ENCODE measurements around the gene CELF2.
A peak's percentile ranks its signal among the peaks of the same experiment; 100 is the strongest.

Gene CELF2

DNA sequence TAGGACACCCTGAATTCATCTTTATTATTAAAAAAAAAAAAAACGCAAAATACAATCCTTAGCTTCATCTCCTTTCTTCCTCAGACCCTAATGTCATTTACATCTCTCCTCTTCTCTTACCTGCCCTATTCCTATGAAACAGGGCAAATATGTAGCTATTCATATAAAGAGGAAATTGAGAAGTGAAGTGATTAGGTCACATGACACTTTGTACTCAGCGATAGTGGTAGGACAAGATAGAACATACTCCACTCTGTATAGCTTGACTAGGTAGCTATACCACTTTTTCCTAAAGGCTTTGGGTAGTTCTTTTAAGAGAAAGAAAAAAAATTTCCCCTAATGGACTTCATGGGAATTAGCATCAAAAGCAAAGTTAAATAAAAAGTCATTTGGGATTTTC is 6.2 kb upstream of the CELF2 start:
- Histone ChIP-seq H3K9me3 (replicated peaks in 1 of 2; ENCODE audit: control insufficient read depth in 2 of 2, insufficient read depth in 1 of 2, low read depth in 1 of 2, low read length in 2 of 2) (no peaks in the 10 kb centered on the region), H2AFZ (ENCODE audit: low read length) (no peak overlapping the region), H3K79me1 (ENCODE audit: low read depth, low read length) (no peaks in the 10 kb centered on the region), H3K23ac (ENCODE audit: low read depth, low read length, poor library complexity) (no peak overlapping the region), H2BK12ac (ENCODE audit: low read length) (no peak overlapping the region), H3K9ac (ENCODE audit: low read depth, low read length, poor library complexity) (no peak overlapping the region), H2BK15ac (ENCODE audit: low read length) (no peak overlapping the region), H3K27me3 (ENCODE audit: control insufficient read depth in 3 of 3, insufficient read depth in 3 of 3, low read depth in 1 of 3, low read length in 3 of 3) (no peaks in the 10 kb centered on the region), H2BK120ac (ENCODE audit: low read depth, low read length) (no peak overlapping the region), H2AK5ac (ENCODE audit: low read depth, low read length) (no peak overlapping the region), H3K4ac (ENCODE audit: low read length) (no peak overlapping the region), H2BK5ac (ENCODE audit: low read length) (no peak overlapping the region), H3K18ac (ENCODE audit: low read length) (no peak overlapping the region), H3K4me1 (ENCODE audit: control insufficient read depth in 2 of 2, insufficient read depth in 1 of 2, low read depth in 1 of 2, low read length in 2 of 2) (peaks cover 9 to 24% of the 10 kb centered on the region in 2 donors), H4K91ac (ENCODE audit: low read depth, low read length, poor library complexity) (no peak overlapping the region), H3K14ac (ENCODE audit: low read length) (no peak overlapping the region), H3K27ac (replicated peaks; ENCODE audit: low read length) (no peak overlapping the region), H4K8ac (ENCODE audit: low read depth, low read length) (no peak overlapping the region), H3K4me2 (ENCODE audit: insufficient read depth, low read length, poor library complexity, severe bottlenecking) (no peak overlapping the region), H3K4me3 (ENCODE audit: low read length in 2 of 2) (no peak overlapping the region), H3K36me3 (replicated peaks in 1 of 2; ENCODE audit: control insufficient read depth in 2 of 2, insufficient read depth in 2 of 2, low read length in 2 of 2) (no peaks in the 10 kb centered on the region)
- WGBS, 2 donors (ENCODE audit: extremely low coverage in 2 of 2, insufficient read length in 2 of 2, insufficient replicate concordance in 1 of 2), result no CpG with 5 or more reads among the region's 2 CpGs
- no peak for DNase-seq (ENCODE audit: low spot score)

DNA sequence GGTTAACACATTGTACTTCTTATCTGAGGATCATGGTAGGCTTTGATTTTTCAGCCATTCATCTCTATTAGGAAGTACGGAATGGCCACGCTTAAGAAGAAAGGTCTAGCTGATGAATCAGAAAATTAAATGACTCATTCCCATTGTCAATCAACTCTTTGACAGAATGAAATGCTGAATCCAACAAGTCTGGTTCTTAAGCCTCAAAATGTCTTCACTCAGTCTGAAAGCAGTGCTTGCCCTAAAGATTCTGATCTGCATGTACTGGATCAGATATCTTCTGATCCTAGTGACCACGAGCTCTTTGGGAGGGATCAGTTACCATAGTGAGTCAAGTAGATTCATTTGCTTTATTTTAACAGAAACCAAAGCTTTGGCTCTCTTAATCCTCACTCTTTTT is 5.7 kb upstream of the CELF2 start:
- Histone ChIP-seq H2AK5ac (ENCODE audit: low read depth, low read length) (no peak overlapping the region), H3K27me3 (ENCODE audit: control insufficient read depth in 3 of 3, insufficient read depth in 3 of 3, low read depth in 1 of 3, low read length in 3 of 3) (no peaks in the 10 kb centered on the region), H3K4ac (ENCODE audit: low read length) (no peak overlapping the region), H3K23ac (ENCODE audit: low read depth, low read length, poor library complexity) (no peak overlapping the region), H4K91ac (ENCODE audit: low read depth, low read length, poor library complexity) (no peak overlapping the region), H3K27ac (replicated peaks; ENCODE audit: low read length) (no peak overlapping the region), H2BK12ac (ENCODE audit: low read length) (no peak overlapping the region), H2BK5ac (ENCODE audit: low read length) (no peak overlapping the region), H3K4me3 (ENCODE audit: low read length in 2 of 2) (no peak overlapping the region), H3K9ac (ENCODE audit: low read depth, low read length, poor library complexity) (no peak overlapping the region), H3K18ac (ENCODE audit: low read length) (no peak overlapping the region), H3K4me2 (ENCODE audit: insufficient read depth, low read length, poor library complexity, severe bottlenecking) (no peak overlapping the region), H2BK120ac (ENCODE audit: low read depth, low read length) (no peak overlapping the region), H3K9me3 (replicated peaks in 1 of 2; ENCODE audit: control insufficient read depth in 2 of 2, insufficient read depth in 1 of 2, low read depth in 1 of 2, low read length in 2 of 2) (no peaks in the 10 kb centered on the region), H3K79me1 (ENCODE audit: low read depth, low read length) (no peaks in the 10 kb centered on the region), H2BK15ac (ENCODE audit: low read length) (no peak overlapping the region), H2AFZ (ENCODE audit: low read length) (peak overlapping the region; percentile 11), H3K4me1 (ENCODE audit: control insufficient read depth in 2 of 2, insufficient read depth in 1 of 2, low read depth in 1 of 2, low read length in 2 of 2) (peaks cover 9 to 20% of the 10 kb centered on the region in 2 donors), H4K8ac (ENCODE audit: low read depth, low read length) (no peak overlapping the region), H3K14ac (ENCODE audit: low read length) (no peak overlapping the region), H3K36me3 (replicated peaks in 1 of 2; ENCODE audit: control insufficient read depth in 2 of 2, insufficient read depth in 2 of 2, low read length in 2 of 2) (no peaks in the 10 kb centered on the region)
- WGBS, 2 donors (ENCODE audit: extremely low coverage in 2 of 2, insufficient read length in 2 of 2, insufficient replicate concordance in 1 of 2), result no CpG with 5 or more reads among the region's 3 CpGs
- no peak for DNase-seq (ENCODE audit: low spot score)

DNA sequence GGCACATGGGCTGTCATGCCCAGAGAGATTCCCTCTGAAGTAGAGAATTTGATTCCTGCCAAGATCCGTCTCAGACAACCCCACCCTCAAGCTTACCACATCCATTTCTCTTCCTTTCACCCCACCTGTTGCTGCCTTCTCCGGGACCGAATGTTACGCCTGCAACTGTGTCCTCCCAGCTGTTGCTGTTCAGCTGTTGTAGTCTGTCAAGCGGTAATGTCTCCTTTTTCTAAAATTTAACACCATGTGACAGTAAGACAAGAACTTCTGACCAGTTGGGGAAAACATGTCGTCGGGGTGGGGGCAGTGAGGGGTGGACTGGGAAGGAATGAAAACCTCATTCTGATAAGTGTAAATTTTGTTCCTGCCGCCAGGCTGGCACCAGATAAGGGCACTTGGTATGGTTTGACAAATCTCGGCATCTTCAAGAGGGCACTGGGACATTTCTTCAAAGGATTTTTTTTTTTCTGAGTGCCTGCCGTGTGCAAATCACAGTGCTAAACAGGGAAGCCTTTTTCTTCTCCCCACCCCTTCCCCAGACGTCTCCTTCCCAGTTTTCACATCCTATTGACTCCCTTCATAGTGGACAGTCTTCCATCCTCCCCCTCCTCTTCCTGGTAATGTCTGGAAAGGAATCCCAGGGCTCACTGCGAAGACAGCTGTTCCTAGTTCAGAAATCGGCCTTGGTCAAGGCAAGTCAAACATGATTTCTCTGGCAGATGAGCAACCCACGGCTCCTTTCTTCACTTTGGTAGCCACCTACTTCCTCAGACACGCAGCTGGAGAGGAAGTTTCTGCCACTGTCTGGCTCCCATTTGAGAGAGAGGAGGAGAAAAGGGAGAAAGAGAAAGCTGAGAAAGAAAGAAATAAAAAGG is 5.0 kb upstream of the CELF2 start:
- H3K4me2 ChIP-seq (ENCODE audit: insufficient read depth, low read length, poor library complexity, severe bottlenecking), result no peak overlapping the region
- no peak overlapping the region for H4K91ac ChIP-seq (ENCODE audit: low read depth, low read length, poor library complexity)
- no peak overlapping the region for H2AK5ac ChIP-seq (ENCODE audit: low read depth, low read length)
- H2BK15ac ChIP-seq (ENCODE audit: low read length), result no peak overlapping the region
- no peak overlapping the region for H3K27ac ChIP-seq (replicated peaks; ENCODE audit: low read length)
- no peaks in the 10 kb centered on the region for H3K36me3 ChIP-seq (replicated peaks in 1 of 2; ENCODE audit: control insufficient read depth in 2 of 2, insufficient read depth in 2 of 2, low read length in 2 of 2)
- DNase-seq (ENCODE audit: low spot score), result no peak
- no peak overlapping the region for H3K18ac ChIP-seq (ENCODE audit: low read length)
- no peak overlapping the region for H3K4ac ChIP-seq (ENCODE audit: low read length)
- no peak overlapping the region for H4K8ac ChIP-seq (ENCODE audit: low read depth, low read length)
- H2BK12ac ChIP-seq (ENCODE audit: low read length), result no peak overlapping the region
- no CpG with 5 or more reads among the region's 15 CpGs for WGBS, 2 donors (ENCODE audit: extremely low coverage in 2 of 2, insufficient read length in 2 of 2, insufficient replicate concordance in 1 of 2)
- no peak overlapping the region for H3K9ac ChIP-seq (ENCODE audit: low read depth, low read length, poor library complexity)
- H3K23ac ChIP-seq (ENCODE audit: low read depth, low read length, poor library complexity), result no peak overlapping the region
- no peak overlapping the region for H3K14ac ChIP-seq (ENCODE audit: low read length)
- H3K27me3 ChIP-seq (ENCODE audit: control insufficient read depth in 3 of 3, insufficient read depth in 3 of 3, low read depth in 1 of 3, low read length in 3 of 3), result no peaks in the 10 kb centered on the region
- H2AFZ ChIP-seq (ENCODE audit: low read length), result peak overlapping the region; percentile 60
- no peak overlapping the region for H2BK120ac ChIP-seq (ENCODE audit: low read depth, low read length)
- H3K4me1 ChIP-seq (ENCODE audit: control insufficient read depth in 2 of 2, insufficient read depth in 1 of 2, low read depth in 1 of 2, low read length in 2 of 2), result peaks cover 9 to 23% of the 10 kb centered on the region in 2 donors
- no peak overlapping the region for H3K4me3 ChIP-seq (ENCODE audit: low read length in 2 of 2)
- H3K9me3 ChIP-seq (replicated peaks in 1 of 2; ENCODE audit: control insufficient read depth in 2 of 2, insufficient read depth in 1 of 2, low read depth in 1 of 2, low read length in 2 of 2), result no peaks in the 10 kb centered on the region
- no peaks in the 10 kb centered on the region for H3K79me1 ChIP-seq (ENCODE audit: low read depth, low read length)
- no peak overlapping the region for H2BK5ac ChIP-seq (ENCODE audit: low read length)

DNA sequence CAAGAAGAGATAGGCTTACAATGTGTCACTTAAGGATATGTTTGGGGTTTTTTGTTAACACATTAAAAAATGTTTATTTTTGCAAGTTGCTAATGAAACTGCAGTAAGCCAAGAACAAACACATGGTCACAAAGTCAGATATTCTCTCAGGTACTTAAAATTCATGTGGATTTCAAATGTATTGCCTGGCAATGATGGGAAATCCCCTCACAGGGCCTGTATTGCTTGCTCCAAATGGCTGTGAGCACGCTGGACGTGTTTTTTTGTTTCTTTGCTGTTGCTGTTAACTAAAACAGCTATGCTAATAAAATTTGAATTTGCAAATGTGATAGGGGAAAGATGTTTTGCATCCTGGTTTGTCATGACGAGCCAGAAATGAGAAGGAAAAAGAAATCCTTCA is 3.8 kb upstream of the CELF2 start:
- Histone ChIP-seq H2AFZ (ENCODE audit: low read length) (no peak overlapping the region), H3K4ac (ENCODE audit: low read length) (no peak overlapping the region), H3K4me3 (ENCODE audit: low read length in 2 of 2) (no peak overlapping the region), H3K9me3 (replicated peaks in 1 of 2; ENCODE audit: control insufficient read depth in 2 of 2, insufficient read depth in 1 of 2, low read depth in 1 of 2, low read length in 2 of 2) (no peaks in the 10 kb centered on the region), H3K27me3 (ENCODE audit: control insufficient read depth in 3 of 3, insufficient read depth in 3 of 3, low read depth in 1 of 3, low read length in 3 of 3) (peaks cover 0 to 2% (median 0%) of the 10 kb centered on the region in 3 experiments), H3K4me2 (ENCODE audit: insufficient read depth, low read length, poor library complexity, severe bottlenecking) (no peak overlapping the region), H3K14ac (ENCODE audit: low read length) (no peak overlapping the region), H4K8ac (ENCODE audit: low read depth, low read length) (no peak overlapping the region), H3K36me3 (replicated peaks in 1 of 2; ENCODE audit: control insufficient read depth in 2 of 2, insufficient read depth in 2 of 2, low read length in 2 of 2) (no peaks in the 10 kb centered on the region), H2BK15ac (ENCODE audit: low read length) (no peak overlapping the region), H2BK120ac (ENCODE audit: low read depth, low read length) (no peak overlapping the region), H4K91ac (ENCODE audit: low read depth, low read length, poor library complexity) (no peak overlapping the region), H3K27ac (replicated peaks; ENCODE audit: low read length) (no peak overlapping the region), H3K9ac (ENCODE audit: low read depth, low read length, poor library complexity) (no peak overlapping the region), H3K18ac (ENCODE audit: low read length) (no peak overlapping the region), H2AK5ac (ENCODE audit: low read depth, low read length) (no peak overlapping the region), H3K23ac (ENCODE audit: low read depth, low read length, poor library complexity) (no peak overlapping the region), H2BK5ac (ENCODE audit: low read length) (no peak overlapping the region), H3K4me1 (ENCODE audit: control insufficient read depth in 2 of 2, insufficient read depth in 1 of 2, low read depth in 1 of 2, low read length in 2 of 2) (peaks cover 9 to 23% of the 10 kb centered on the region in 2 donors), H3K79me1 (ENCODE audit: low read depth, low read length) (no peaks in the 10 kb centered on the region), H2BK12ac (ENCODE audit: low read length) (no peak overlapping the region)
- no CpG with 5 or more reads among the region's 3 CpGs for WGBS, 2 donors (ENCODE audit: extremely low coverage in 2 of 2, insufficient read length in 2 of 2, insufficient replicate concordance in 1 of 2)
- DNase-seq (ENCODE audit: low spot score), result no peak
